Measurements from ENCODE around the gene DENND1A.

- TF ChIP-seq CTCF (IDR thresholded peaks at IDR 0.05; ENCODE audit: insufficient read depth, low read length, poor library complexity, severe bottlenecking) (no peak), EZH2phosphoT487 (conservative IDR thresholded peaks at IDR 0.05; ENCODE audit: low read length) (no peak)
Measured at GRCh38 chr9:123821619-123822018, 108.3 kb downstream of the DENND1A start.

All from SU-DHL-6 (cell line).